ENCODE data around the gene NES.

- TF ChIP-seq MEF2A (IDR thresholded peaks at IDR 0.05; ENCODE audit: borderline replicate concordance, low read depth) = no peak
- TF ChIP-seq CTCF (IDR thresholded peaks at IDR 0.05) = no peak
- no peak for TF ChIP-seq POLR2AphosphoS5 (IDR thresholded peaks at IDR 0.05; ENCODE audit: low read depth, low read length)
- TF ChIP-seq ZBTB33 (IDR thresholded peaks at IDR 0.05; ENCODE audit: borderline replicate concordance, low read depth) = no peak
- no peak for TF ChIP-seq YY1 (IDR thresholded peaks at IDR 0.05; ENCODE audit: low read depth)
- TF ChIP-seq RAD21 (IDR thresholded peaks at IDR 0.05; ENCODE audit: low read length) = no peak
- TF ChIP-seq NFIC (IDR thresholded peaks at IDR 0.05; ENCODE audit: borderline replicate concordance) = no peak
- no peak for TF ChIP-seq IRF3 (IDR thresholded peaks at IDR 0.05; ENCODE audit: low read depth, low read length)
- TF ChIP-seq FOSL2 (IDR thresholded peaks at IDR 0.05; ENCODE audit: borderline replicate concordance, low read depth) = no peak
- no peak for TF ChIP-seq FOXM1 (IDR thresholded peaks at IDR 0.05; ENCODE audit: low read depth)
- no peak for TF ChIP-seq USF2 (IDR thresholded peaks at IDR 0.05; ENCODE audit: borderline replicate concordance, low read depth, low read length)
- no peak for TF ChIP-seq REST (IDR thresholded peaks at IDR 0.05; ENCODE audit: low read depth, low read length)
- no peak for TF ChIP-seq EZH2phosphoT487 (IDR thresholded peaks at IDR 0.05; ENCODE audit: borderline replicate concordance, low read depth)
- no peak for TF ChIP-seq TCF12 (IDR thresholded peaks at IDR 0.05)
Measured at GRCh38 chr1:156639601-156640101, 37.6 kb downstream of the NES start.

Data from SK-N-SH (cell line).